ACC112 (cell line): ENCODE data around the gene WDR46.

ENCODE experiments used
- H2AFZ ChIP-seq: fragments of 200-600 bp; sonication (generic); one replicate; pipeline ENCODE4 v1.6.0; 2017; ENCODE audit warnings: antibody characterized with exemption, low read length; ENCODE audit not compliant: unreplicated experiment
- H3K27ac ChIP-seq: fragments of 200-600 bp; sonication (generic); 2 replicates; pipeline ENCODE4 v1.5.1; 2014; ENCODE audit warnings: low read depth, mild to moderate bottlenecking, antibody characterized with exemption, low read length, moderate library complexity
- H3K27me3 ChIP-seq: fragments of 200-600 bp; sonication (generic); 2 replicates; pipeline ENCODE4 v1.6.1; 2014; ENCODE audit warnings: mild to moderate bottlenecking, antibody characterized with exemption, low read length, moderate library complexity, mixed read lengths; ENCODE audit not compliant: insufficient read depth
- H3K36me3 ChIP-seq: fragments of 200-600 bp; sonication (generic); 2 replicates; pipeline ENCODE4 v1.6.1; 2016; ENCODE audit warnings: mild to moderate bottlenecking, antibody characterized with exemption, low read length, moderate library complexity, mixed read lengths; ENCODE audit not compliant: insufficient read depth
- H3K4me1 ChIP-seq: fragments of 200-600 bp; sonication (generic); one replicate; pipeline ENCODE4 v1.6.1; 2016; ENCODE audit warnings: low read length, mixed read lengths; ENCODE audit not compliant: insufficient read depth, unreplicated experiment, control insufficient read depth
- H3K4me3 ChIP-seq: fragments of 200-600 bp; sonication (generic); 2 replicates; pipeline ENCODE4 v1.5.1; 2014; ENCODE audit warnings: mild to moderate bottlenecking, low read depth, low read length
- H3K79me2 ChIP-seq: fragments of 200-600 bp; sonication (generic); one replicate; pipeline ENCODE4 v1.6.0; 2016; ENCODE audit warnings: low read length; ENCODE audit not compliant: control insufficient read depth, unreplicated experiment, insufficient read depth

Gene WDR46, protein sequence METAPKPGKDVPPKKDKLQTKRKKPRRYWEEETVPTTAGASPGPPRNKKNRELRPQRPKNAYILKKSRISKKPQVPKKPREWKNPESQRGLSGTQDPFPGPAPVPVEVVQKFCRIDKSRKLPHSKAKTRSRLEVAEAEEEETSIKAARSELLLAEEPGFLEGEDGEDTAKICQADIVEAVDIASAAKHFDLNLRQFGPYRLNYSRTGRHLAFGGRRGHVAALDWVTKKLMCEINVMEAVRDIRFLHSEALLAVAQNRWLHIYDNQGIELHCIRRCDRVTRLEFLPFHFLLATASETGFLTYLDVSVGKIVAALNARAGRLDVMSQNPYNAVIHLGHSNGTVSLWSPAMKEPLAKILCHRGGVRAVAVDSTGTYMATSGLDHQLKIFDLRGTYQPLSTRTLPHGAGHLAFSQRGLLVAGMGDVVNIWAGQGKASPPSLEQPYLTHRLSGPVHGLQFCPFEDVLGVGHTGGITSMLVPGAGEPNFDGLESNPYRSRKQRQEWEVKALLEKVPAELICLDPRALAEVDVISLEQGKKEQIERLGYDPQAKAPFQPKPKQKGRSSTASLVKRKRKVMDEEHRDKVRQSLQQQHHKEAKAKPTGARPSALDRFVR

DNA sequence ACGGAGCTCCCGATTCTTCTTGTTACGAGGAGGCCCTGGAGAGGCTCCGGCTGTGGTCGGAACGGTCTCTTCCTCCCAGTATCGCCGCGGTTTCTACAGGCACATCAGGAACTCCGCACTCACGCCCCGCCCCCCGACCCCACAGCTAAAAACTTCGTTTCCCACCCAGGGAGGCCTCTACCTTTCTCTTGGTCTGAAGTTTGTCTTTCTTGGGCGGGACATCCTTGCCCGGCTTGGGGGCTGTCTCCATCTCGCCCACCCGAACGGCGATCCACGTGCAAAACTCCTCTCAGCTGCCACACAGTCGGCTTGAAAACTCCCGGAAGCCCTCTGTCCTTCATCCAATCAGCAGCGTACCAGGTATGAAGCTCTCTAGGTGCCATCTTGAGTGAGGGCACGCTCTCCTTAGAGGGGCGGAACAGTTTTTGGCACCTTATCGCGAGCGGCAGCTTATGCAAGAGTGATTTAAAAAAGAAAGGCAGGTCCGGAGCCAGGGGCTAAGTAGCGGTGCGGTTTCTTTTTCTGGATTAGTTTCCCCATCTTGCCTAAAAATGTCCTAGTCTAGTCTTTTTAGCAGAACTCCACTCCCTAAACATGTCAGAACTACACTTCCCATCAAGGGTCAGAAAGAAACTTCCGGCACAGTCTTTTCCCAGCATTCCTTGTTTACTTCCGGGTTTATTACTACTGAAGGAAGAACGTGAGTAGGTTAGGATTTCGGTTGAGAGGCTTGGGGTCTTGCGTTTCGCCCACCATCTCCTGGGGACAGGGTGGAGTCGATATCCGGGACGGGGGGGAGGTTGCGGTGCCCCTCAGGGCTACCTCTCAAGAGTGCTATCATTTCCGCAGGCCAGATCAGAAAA lies at the start of gene WDR46, which contains the start of gene PFDN6:
Gene WDR46 (minus strand): TSS at position 319 of the 863 bp plus-strand sequence. CDS start 69 bp downstream, at position 250.
Gene PFDN6 (plus strand): TSS at position 681 of the 863 bp plus-strand sequence. CDS start 256 bp downstream, outside the sequence.
- peaks cover 32% of the 10 kb centered on the region for H3K79me2 ChIP-seq
- H3K36me3 ChIP-seq = peaks cover 7% of the 10 kb centered on the region; the same call in 1 of the 2 replicates
- peak within 1 kb of the TSS; percentile 97 for H3K4me3 ChIP-seq
- H3K27ac ChIP-seq = peak within 1 kb of the TSS; percentile 8
- no peaks in the 10 kb centered on the region for H3K27me3 ChIP-seq
- H2AFZ ChIP-seq = peak within 1 kb of the TSS; percentile 91
- H3K4me1 ChIP-seq = peaks cover 10% of the 10 kb centered on the region

DNA sequence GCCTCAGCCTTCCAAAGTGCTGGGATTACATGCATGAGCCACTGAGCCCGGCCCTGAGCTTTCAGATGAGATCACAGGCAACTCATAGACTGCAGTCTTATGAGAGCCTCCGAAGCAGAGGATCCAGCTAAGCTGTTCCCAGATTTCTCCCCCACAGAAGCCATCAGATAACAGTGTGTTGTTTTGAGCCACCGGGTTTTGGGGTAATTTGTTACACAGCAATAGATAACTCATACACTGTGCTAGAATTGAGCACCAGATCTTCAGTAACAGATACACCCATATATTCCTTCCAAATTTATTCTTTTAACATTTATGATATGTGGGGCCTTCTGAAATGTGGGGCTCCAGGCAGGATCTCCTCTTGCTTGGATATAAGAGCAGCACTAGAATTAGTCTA lies 47.5 kb upstream of the WDR46 start:
- H3K4me3 ChIP-seq = no peak overlapping the region
- H3K27me3 ChIP-seq = no peaks in the 10 kb centered on the region
- no peak overlapping the region for H3K27ac ChIP-seq
- H3K79me2 ChIP-seq = no peaks in the 10 kb centered on the region
- H3K4me1 ChIP-seq = no peaks in the 10 kb centered on the region
- H3K36me3 ChIP-seq = no peaks in the 10 kb centered on the region
- H2AFZ ChIP-seq = no peak overlapping the region

DNA sequence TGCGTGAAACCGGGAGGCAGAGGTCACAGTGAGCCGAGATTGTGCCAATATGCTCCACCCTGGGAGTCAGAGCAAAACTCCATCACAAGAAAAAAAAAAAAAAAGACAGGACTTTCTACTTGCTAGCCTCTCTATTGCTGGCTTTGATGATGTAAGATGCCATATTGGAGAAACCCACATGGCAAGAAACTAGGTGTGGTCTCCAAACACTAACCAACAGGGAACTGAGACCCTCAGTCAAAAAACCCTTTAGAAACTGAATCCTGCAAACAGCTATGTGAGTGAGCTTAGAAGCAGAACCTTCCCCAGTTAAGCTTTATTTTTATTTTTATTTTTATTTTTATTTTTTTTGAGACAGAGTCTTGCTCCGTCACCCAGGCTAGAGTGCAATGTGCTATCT lies 46.9 kb upstream of the WDR46 start:
- Histone ChIP-seq H2AFZ (no peak overlapping the region), H3K36me3 (no peaks in the 10 kb centered on the region), H3K27ac (no peak overlapping the region), H3K4me3 (no peak overlapping the region), H3K79me2 (no peaks in the 10 kb centered on the region), H3K4me1 (no peaks in the 10 kb centered on the region), H3K27me3 (no peaks in the 10 kb centered on the region)

DNA sequence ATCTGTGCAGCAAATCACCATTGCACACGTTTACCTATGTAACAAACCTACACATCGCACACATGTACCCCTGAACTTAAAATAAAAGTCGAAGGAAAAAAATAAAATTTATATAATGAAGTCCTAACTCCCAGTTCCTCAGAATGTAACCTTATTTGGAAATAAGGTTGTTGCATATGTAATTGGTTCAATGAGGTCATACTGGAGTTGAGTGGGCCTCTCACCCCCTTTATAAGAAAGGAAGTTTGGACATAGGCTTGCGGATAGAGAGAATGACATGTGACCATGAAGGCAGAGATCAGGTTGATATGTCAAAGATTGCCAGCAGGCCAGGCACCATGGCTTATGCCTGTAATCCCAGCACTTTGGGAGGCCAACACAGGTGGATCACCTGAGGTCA lies 44.6 kb upstream of the WDR46 start:
- H2AFZ ChIP-seq = no peak overlapping the region
- H3K79me2 ChIP-seq = no peaks in the 10 kb centered on the region
- H3K27ac ChIP-seq = no peak overlapping the region
- H3K36me3 ChIP-seq = no peaks in the 10 kb centered on the region
- H3K27me3 ChIP-seq = no peaks in the 10 kb centered on the region
- no peaks in the 10 kb centered on the region for H3K4me1 ChIP-seq
- no peak overlapping the region for H3K4me3 ChIP-seq

DNA sequence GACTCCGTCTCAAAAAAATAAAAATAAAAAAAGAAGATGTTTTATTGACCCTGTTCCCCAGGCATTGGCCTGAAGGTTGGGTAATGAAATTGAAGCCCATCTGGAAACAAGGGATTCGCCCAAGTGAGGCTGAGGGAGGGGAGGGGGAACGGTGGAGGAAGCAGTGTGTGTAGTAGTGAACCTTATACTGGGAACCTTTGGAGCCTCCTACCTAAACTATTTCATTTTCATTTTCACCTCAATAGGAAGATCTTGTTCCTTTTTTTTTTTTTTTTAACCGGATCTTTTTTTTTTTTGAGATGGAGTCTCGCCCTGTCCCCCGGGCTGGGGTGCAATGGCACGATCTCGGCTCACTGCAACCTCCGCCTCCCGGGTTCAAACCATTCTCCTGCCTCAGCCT lies 41.7 kb upstream of the WDR46 start:
- H3K4me1 ChIP-seq = no peaks in the 10 kb centered on the region
- no peaks in the 10 kb centered on the region for H3K79me2 ChIP-seq
- H2AFZ ChIP-seq = no peak overlapping the region
- H3K4me3 ChIP-seq = no peak overlapping the region
- no peaks in the 10 kb centered on the region for H3K36me3 ChIP-seq
- H3K27ac ChIP-seq = no peak overlapping the region
- no peaks in the 10 kb centered on the region for H3K27me3 ChIP-seq

DNA sequence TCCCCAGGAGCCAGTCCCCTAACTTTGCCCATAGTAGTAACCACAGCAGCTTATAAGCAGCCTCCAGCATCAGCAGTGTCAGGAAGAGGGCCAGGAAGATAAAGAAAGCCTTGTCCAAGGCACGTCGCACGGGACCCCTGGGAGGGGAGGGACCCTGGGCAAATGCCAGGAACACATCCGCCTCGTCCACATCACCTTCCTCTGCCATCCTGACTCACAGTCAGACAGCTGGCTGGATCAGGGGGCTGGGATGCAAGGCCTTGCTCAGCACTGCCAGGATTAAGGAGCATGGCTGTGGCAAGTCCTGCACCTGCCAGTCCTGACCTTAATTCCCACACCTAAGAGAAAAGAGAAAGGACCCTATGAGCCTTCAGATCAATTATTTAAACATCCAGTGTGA lies 40.0 kb upstream of the WDR46 start:
- Histone ChIP-seq H3K4me1 (no peaks in the 10 kb centered on the region), H3K36me3 (no peaks in the 10 kb centered on the region), H3K27ac (no peak overlapping the region), H3K27me3 (no peaks in the 10 kb centered on the region), H3K4me3 (no peak overlapping the region), H2AFZ (no peak overlapping the region), H3K79me2 (no peaks in the 10 kb centered on the region)

DNA sequence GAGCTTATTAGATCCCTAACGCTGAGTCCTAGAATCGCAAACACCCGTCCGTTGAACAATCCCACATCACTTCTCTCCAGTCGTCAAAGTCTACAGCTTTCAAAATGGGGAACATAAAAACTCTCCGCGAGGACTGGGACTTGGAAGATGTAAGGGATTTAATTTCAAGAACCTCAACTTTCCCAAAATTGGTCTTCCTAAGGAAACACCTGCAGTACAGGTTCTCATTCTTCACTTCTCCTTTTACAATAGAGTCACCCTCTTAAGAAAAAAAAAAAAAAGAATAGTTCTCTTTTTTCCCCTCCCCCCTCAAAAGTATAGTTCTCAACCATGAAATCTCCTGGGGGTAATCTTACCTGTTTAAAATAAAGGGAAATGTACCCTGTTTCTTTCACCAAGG lies 35.1 kb upstream of the WDR46 start:
- Histone ChIP-seq H3K36me3 (peaks cover 10% of the 10 kb centered on the region; the same call in 1 of the 2 replicates), H3K4me1 (peaks cover 25% of the 10 kb centered on the region), H3K27me3 (no peaks in the 10 kb centered on the region), H3K27ac (no peak overlapping the region), H3K4me3 (peak overlapping the region; percentile 95), H3K79me2 (peaks cover 28% of the 10 kb centered on the region), H2AFZ (peak overlapping the region; percentile 78)

DNA sequence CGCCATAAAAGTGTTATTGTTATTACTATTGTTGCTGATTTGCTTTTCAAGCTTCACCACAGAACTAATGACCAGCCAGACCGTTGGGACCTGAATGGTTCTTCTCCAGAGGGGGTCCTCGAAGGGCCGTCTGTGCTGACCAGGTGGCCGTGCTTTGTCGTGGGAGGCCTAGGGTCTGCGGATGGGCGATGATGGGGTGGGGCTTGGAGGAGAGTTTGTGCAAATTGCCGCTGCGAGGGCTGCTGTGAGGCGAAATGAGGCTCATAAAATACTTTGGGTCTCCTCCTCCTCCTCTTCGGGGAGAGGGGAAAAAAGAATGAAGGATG lies 34.5 kb upstream of the WDR46 start:
- Histone ChIP-seq H2AFZ (peak overlapping the region; percentile 78), H3K27me3 (no peaks in the 10 kb centered on the region), H3K4me3 (peak overlapping the region; percentile 95), H3K4me1 (peaks cover 31% of the 10 kb centered on the region), H3K27ac (no peak overlapping the region), H3K36me3 (peaks cover 10% of the 10 kb centered on the region; the same call in 1 of the 2 replicates), H3K79me2 (peaks cover 33% of the 10 kb centered on the region)

DNA sequence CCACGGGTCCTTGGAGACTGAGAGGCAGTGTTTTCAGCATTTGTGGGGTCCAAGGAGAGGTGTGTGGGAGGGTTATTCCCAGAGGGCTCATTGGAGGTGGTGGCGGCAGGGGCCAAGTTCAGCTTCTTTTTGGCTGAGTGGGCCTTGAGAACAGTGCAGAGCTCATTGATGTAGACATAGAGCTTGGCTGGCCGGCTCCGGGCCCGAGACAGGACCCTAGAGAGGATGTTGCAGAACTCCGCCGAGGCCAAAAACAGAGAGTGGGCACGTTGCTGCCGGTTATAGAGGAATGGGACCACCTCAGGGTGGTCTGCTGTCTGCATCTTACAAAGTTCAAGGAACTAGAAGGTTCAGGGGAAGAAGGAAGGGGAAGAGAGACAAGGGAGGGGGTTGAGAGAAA lies 32.2 kb upstream of the WDR46 start:
- peaks cover 34% of the 10 kb centered on the region for H3K79me2 ChIP-seq
- no peaks in the 10 kb centered on the region for H3K27me3 ChIP-seq
- H3K27ac ChIP-seq = peak overlapping the region; percentile 92
- peaks cover 38% of the 10 kb centered on the region for H3K4me1 ChIP-seq
- H3K4me3 ChIP-seq = peak overlapping the region; percentile 95
- no peak overlapping the region for H2AFZ ChIP-seq
- H3K36me3 ChIP-seq = peaks cover 10% of the 10 kb centered on the region; the same call in 1 of the 2 replicates

DNA sequence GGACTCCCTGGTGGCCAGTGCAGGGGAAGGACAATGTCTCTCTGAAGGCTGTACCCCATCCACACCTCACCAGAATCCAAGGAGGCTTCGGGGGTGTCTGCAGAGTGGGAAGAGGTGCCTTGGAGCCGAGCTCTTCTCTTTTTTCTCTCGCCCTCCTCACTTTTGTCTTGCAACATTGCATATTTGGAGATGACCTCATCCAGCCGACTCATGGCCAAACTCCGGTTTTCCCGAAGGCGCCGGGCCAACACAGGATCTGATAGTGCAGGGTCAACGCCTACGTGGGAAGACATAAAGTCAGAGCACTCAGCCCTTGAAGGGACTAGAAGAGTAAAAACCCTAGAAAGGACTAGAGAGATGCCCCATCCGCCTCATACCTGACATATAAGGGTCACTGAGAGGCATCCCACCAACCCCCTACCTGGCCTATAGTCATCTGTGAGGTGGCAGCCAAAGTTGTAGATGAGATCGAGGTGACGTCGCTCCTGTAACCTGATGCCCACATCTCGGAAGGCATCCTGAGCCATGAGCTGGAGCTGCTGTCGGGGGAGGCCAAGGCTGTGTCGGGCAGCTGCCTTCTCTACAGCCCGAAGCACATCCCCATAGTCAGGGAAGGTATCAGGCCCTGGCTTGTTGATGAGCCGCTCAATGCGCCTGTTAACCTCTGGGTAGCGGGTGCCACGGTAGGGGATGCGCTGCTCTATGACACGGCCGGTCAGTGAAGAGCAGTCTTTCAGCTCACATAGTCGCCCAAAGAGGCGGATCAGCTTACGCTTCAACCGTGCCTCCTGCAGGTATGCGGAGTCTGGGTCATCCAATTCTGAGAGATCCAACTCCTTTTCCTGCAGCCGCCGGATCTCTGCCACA lies 31.5 kb upstream of the WDR46 start:
- H3K36me3 ChIP-seq = peaks cover 10% of the 10 kb centered on the region; the same call in 1 of the 2 replicates
- peak overlapping the region; percentile 92 for H3K27ac ChIP-seq
- no peak overlapping the region for H2AFZ ChIP-seq
- no peaks in the 10 kb centered on the region for H3K27me3 ChIP-seq
- peaks cover 34% of the 10 kb centered on the region for H3K79me2 ChIP-seq
- peak overlapping the region; percentile 95 for H3K4me3 ChIP-seq
- peaks cover 38% of the 10 kb centered on the region for H3K4me1 ChIP-seq
